ENCODE measurements around the gene UBXN2A. TPM values are rescaled to one million over a fixed set of nuclear protein-coding genes. Genes with fewer than 3 reads are reported as not detected.

UBXN2A gene
- total and polyA plus RNA-seq, 2 of the 8 experiments (the other 6 are each of a cell fraction or from before 2014, with no cell fraction given): 3.6 to 20.4 TPM

DNA sequence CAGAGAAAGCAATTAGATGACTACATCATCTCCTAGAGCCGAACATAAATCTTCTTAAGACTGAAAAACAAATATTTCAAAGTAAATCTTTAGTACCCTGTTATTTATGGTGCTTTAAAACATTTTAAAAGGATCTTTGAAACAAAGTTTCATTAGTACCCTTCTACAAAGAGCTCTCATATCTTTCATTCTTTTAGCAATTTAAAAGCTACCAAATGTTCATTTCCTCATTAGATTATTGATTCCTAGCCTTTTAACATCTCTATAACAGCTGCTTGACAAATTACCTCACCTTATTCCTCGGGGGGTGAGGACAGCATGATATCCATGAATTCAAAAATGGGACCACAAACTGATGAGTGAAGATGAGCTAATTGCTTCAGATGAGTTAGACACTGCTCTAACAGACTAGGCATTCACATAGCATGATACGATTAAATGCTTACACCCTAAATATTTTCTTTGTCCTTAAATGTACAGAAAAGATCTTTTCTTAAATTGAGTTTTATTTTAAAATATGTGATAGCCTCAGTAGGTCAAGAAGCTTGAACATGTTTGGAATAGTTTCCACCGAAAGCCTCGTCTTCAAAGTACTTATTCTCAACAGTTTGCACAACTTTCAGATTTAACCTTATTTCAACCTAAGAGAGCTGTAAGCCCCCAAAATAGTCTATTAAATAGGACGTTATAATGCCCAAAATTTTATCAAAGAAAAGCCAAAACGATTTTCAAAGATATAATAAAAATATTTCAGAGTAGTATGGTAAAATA is 15.5 kb upstream of the UBXN2A start:
- H3K9ac ChIP-seq (replicated peaks in 1 of 4; ENCODE audit: extremely low read depth in 1 of 4, low read depth in 3 of 4, low read length in 3 of 4): no peak overlapping the region; a peak in 1 of 7 replicates
- H3K23ac ChIP-seq (ENCODE audit: insufficient read length): no peak overlapping the region
- no peak overlapping the region for H3K56ac ChIP-seq (replicated peaks; ENCODE audit: insufficient read length, low read depth, low read length)
- H2BK12ac ChIP-seq (ENCODE audit: low read depth, low read length): no peak overlapping the region
- no peak overlapping the region for H2BK20ac ChIP-seq (ENCODE audit: low read length)
- no peak overlapping the region for H3K14ac ChIP-seq (ENCODE audit: insufficient read length)
- no peak overlapping the region for H2BK15ac ChIP-seq (ENCODE audit: low read length)
- H2BK5ac ChIP-seq (ENCODE audit: low read depth, low read length): no peak overlapping the region
- H4K91ac ChIP-seq (replicated peaks; ENCODE audit: insufficient read length, low read length): no peak overlapping the region
- H4K8ac ChIP-seq (ENCODE audit: extremely low read depth, insufficient read depth, low read length): no peak overlapping the region
- no peak for TF ChIP-seq RFX5 (IDR thresholded peaks at IDR 0.05; ENCODE audit: borderline replicate concordance, low read depth, low read length)
- TF ChIP-seq SAP30 (IDR thresholded peaks at IDR 0.05; ENCODE audit: insufficient read depth, insufficient replicate concordance, low read length): no peak
- no peak for TF ChIP-seq ZNF274 (IDR thresholded peaks at IDR 0.05; ENCODE audit: borderline replicate concordance, extremely low read depth, low read length)
- TF ChIP-seq, protein P1, sequence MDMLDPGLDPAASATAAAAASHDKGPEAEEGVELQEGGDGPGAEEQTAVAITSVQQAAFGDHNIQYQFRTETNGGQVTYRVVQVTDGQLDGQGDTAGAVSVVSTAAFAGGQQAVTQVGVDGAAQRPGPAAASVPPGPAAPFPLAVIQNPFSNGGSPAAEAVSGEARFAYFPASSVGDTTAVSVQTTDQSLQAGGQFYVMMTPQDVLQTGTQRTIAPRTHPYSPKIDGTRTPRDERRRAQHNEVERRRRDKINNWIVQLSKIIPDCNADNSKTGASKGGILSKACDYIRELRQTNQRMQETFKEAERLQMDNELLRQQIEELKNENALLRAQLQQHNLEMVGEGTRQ (IDR thresholded peaks at IDR 0.05; ENCODE audit: low read length): no peak
- no peak for TF ChIP-seq TCF12 (IDR thresholded peaks at IDR 0.05; ENCODE audit: low read depth, low read length)
- no peak for TF ChIP-seq HDAC2 (IDR thresholded peaks at IDR 0.05; ENCODE audit: borderline replicate concordance in 1 of 2, low read depth in 2 of 2, low read length in 2 of 2)
- no peak for TF ChIP-seq POU5F1 (IDR thresholded peaks at IDR 0.05; ENCODE audit: low read depth, low read length)
- peak overlapping the region in 1 of 4 experiments; percentile 74; a peak in 2 of 8 replicates for H3K4me3 ChIP-seq (ENCODE audit: extremely low read depth in 1 of 4, insufficient read depth in 2 of 4, low read depth in 3 of 4, low read length in 4 of 4)
- DNase-seq (ENCODE audit: low read depth in 1 of 2, low spot score in 2 of 2) (no peak), FAIRE-seq (no peak)
- H3K36me3 ChIP-seq (ENCODE audit: control insufficient read depth in 2 of 4, insufficient read depth in 4 of 4, low read length in 3 of 4): no peaks in the 10 kb centered on the region
- H3K27me3 ChIP-seq (replicated peaks in 1 of 4; ENCODE audit: control insufficient read depth in 3 of 4, extremely low read depth in 1 of 4, insufficient read depth in 3 of 4, low read length in 3 of 4): no peaks in the 10 kb centered on the region
- no peak overlapping the region for H3K4ac ChIP-seq (replicated peaks; ENCODE audit: insufficient read length, low read depth, low read length)
- no peak overlapping the region for H3K18ac ChIP-seq (ENCODE audit: extremely low read depth, low read length)
- POLR2A ChIA-PET (ENCODE audit: partially characterized antibody): interaction anchor here (1.1 to 7.0 kb wide), 7 partner anchors 7 to 436 kb away, joined by 3 to 130 read pairs (median 8); partner anchors contain the start of genes TP53I3, UBXN2A and WDCP
- peaks cover 7% of the 10 kb centered on the region for H3K23me2 ChIP-seq (ENCODE audit: low read depth, low read length)
- no peak overlapping the region for H2AFZ ChIP-seq (ENCODE audit: low read length)
- H3K27ac ChIP-seq (ENCODE audit: low read depth, low read length): no peak overlapping the region
- H3K4me1 ChIP-seq (replicated peaks in 1 of 4; ENCODE audit: control insufficient read depth in 3 of 4, insufficient read depth in 4 of 4, low read length in 3 of 4): peaks cover 0 to 2% (median under 1%) of the 10 kb centered on the region in 4 experiments; a peak in 3 of 7 replicates
- H3K4me2 ChIP-seq (ENCODE audit: insufficient read depth in 1 of 2, low read depth in 2 of 2, low read length in 2 of 2): peak overlapping the region; percentile 82 to 94; a peak in 2 of 4 replicates
- H3K79me2 ChIP-seq (ENCODE audit: control insufficient read depth in 1 of 2, insufficient read depth in 2 of 2, low read length in 2 of 2): peaks cover 0 to 68% of the 10 kb centered on the region in 2 experiments; a peak in 3 of 4 replicates
- H2AK5ac ChIP-seq (ENCODE audit: low read depth, low read length): no peak overlapping the region
- no peaks in the 10 kb centered on the region for H3K79me1 ChIP-seq (ENCODE audit: low read depth, low read length)
- no peak overlapping the region for H2BK120ac ChIP-seq (replicated peaks; ENCODE audit: low read depth, low read length)
- H4K5ac ChIP-seq (ENCODE audit: insufficient read length, low read depth, low read length): no peak overlapping the region
- H4K20me1 ChIP-seq (replicated peaks in 1 of 2; ENCODE audit: control insufficient read depth in 1 of 2, insufficient read depth in 2 of 2, low read length in 2 of 2): peaks cover 0 to 1% of the 10 kb centered on the region in 2 experiments
- no peaks in the 10 kb centered on the region for H3K9me3 ChIP-seq (ENCODE audit: insufficient read depth in 2 of 2, low read depth in 1 of 2, low read length in 1 of 2)
- CTCF ChIA-PET (ENCODE audit: partially characterized antibody): interaction anchor here (0.7 to 5.0 kb wide), 6 partner anchors 9 to 159 kb away, joined by 3 to 58 read pairs (median 10); partner anchors contain the start of genes TP53I3 and UBXN2A
- 71% methylated on average over 7 of the region's 7 CpGs; no CpG with 5 or more reads in 1 of the 2 experiments for WGBS, 2 experiments (ENCODE audit: extremely low coverage in 1 of 2, insufficient coverage in 1 of 2, insufficient read length in 1 of 2, insufficient replicate concordance in 2 of 2, low coverage in 1 of 2, low lambda C conversion rate in 2 of 2, missing lambda C conversion rate in 1 of 2)

Data from H1 (cell line).